H9 (cell line): ENCODE data around the gene TNFSF8. TPM values are rescaled to one million over a fixed set of nuclear protein-coding genes. Genes with fewer than 3 reads are reported as not detected.

Experiments used
- DNase-seq: peaks from one replicate; pipeline ENCODE4 v3.0.0-alpha.2; 2017
- H2AFZ ChIP-seq: one replicate; pipeline ENCODE4 v1.6.1; 2013; ENCODE audit warnings: mild to moderate bottlenecking, low read length, control low read depth, moderate library complexity
- H2AK5ac ChIP-seq: 2 replicates; pipeline ENCODE4 v1.6.1; 2013; ENCODE audit warnings: low read length, control low read depth, mixed read lengths; ENCODE audit not compliant: insufficient read length
- H2BK120ac ChIP-seq: one replicate; pipeline ENCODE4 v1.6.1; 2013; ENCODE audit warnings: low read depth, mild to moderate bottlenecking, low read length, control low read depth, inconsistent platforms; ENCODE audit not compliant: poor library complexity, severe bottlenecking
- H2BK12ac ChIP-seq: 2 replicates; pipeline ENCODE4 v1.6.1; 2013; ENCODE audit warnings: low read length, control low read depth, mixed read lengths, low read depth; ENCODE audit not compliant: insufficient read length
- H2BK15ac ChIP-seq: 2 replicates; pipeline ENCODE4 v1.6.1; 2013; ENCODE audit warnings: low read depth, low read length, control low read depth
- H2BK20ac ChIP-seq: one replicate; pipeline ENCODE4 v1.6.1; 2013; ENCODE audit warnings: low read depth, mild to moderate bottlenecking, low read length, control low read depth, inconsistent platforms; ENCODE audit not compliant: poor library complexity, severe bottlenecking
- H2BK5ac ChIP-seq: 2 replicates; pipeline ENCODE4 v1.6.1; 2013; ENCODE audit warnings: low read length, control low read depth, mixed read lengths; ENCODE audit not compliant: insufficient read length
- H3K14ac ChIP-seq: 2 replicates; pipeline ENCODE4 v1.6.1; 2013; ENCODE audit warnings: low read length, control low read depth; ENCODE audit not compliant: insufficient read depth
- H3K18ac ChIP-seq: 2 replicates; pipeline ENCODE4 v1.6.1; 2013; ENCODE audit warnings: low read depth, mild to moderate bottlenecking, mixed read lengths, low read length, control low read depth; ENCODE audit not compliant: insufficient read length
- H3K23ac ChIP-seq: 2 replicates; pipeline ENCODE4 v1.6.1; 2013; ENCODE audit warnings: low read length, control low read depth, mixed read lengths, low read depth; ENCODE audit not compliant: insufficient read length
- H3K23me2 ChIP-seq: 2 replicates; pipeline ENCODE4 v1.6.1; 2013; ENCODE audit warnings: low read depth, mild to moderate bottlenecking, mixed read lengths, low read length, control low read depth; ENCODE audit not compliant: insufficient read length, poor library complexity, severe bottlenecking
- H3K27ac ChIP-seq: 2 replicates; pipeline ENCODE4 v1.5.1; 2013; ENCODE audit warnings: low read length, control low read depth, mixed read lengths, low read depth; ENCODE audit not compliant: insufficient read length
- H3K27me3 ChIP-seq: 2 replicates; pipeline ENCODE4 v1.6.1; 2013; ENCODE audit warnings: low read length, control low read depth, inconsistent platforms; ENCODE audit not compliant: insufficient read depth
- H3K4ac ChIP-seq: 2 replicates; pipeline ENCODE4 v1.6.1; 2013; ENCODE audit warnings: low read depth, mild to moderate bottlenecking, control low read depth, inconsistent platforms, low read length, moderate library complexity
- H3K4me1 ChIP-seq: 2 replicates; pipeline ENCODE4 v1.6.1; 2013; ENCODE audit warnings: low read length, control low read depth, inconsistent platforms; ENCODE audit not compliant: insufficient read depth
- H3K4me2 ChIP-seq: 2 replicates; pipeline ENCODE4 v1.6.1; 2013; ENCODE audit warnings: low read length, control low read depth, mixed read lengths; ENCODE audit not compliant: insufficient read length, insufficient read depth
- H3K56ac ChIP-seq: 2 replicates; pipeline ENCODE4 v1.6.1; 2013; ENCODE audit warnings: low read depth, mild to moderate bottlenecking, mixed read lengths, low read length, control low read depth; ENCODE audit not compliant: insufficient read length
- H3K79me1 ChIP-seq: 2 replicates; pipeline ENCODE4 v1.6.1; 2013; ENCODE audit warnings: low read depth, mild to moderate bottlenecking, moderate library complexity, low read length, control low read depth, inconsistent platforms; ENCODE audit not compliant: insufficient read depth, poor library complexity, severe bottlenecking
- H3K79me2 ChIP-seq: 2 replicates; pipeline ENCODE4 v1.6.1; 2013; ENCODE audit warnings: low read length, control low read depth, inconsistent platforms; ENCODE audit not compliant: insufficient read depth
- H3K9ac ChIP-seq: 2 replicates; pipeline ENCODE4 v1.6.1; 2013; ENCODE audit warnings: low read length, control low read depth, mixed read lengths; ENCODE audit not compliant: insufficient read length; ENCODE audit errors: extremely low read depth
- H3K9me3 ChIP-seq: one replicate; pipeline ENCODE4 v1.6.1; 2013; ENCODE audit warnings: low read depth, low read length, inconsistent platforms; ENCODE audit not compliant: control insufficient read depth
- H3T11ph ChIP-seq: one replicate; pipeline ENCODE4 v1.6.1; 2013; ENCODE audit warnings: mild to moderate bottlenecking, low read length, control low read depth, inconsistent platforms
- H4K20me1 ChIP-seq: one replicate; pipeline ENCODE4 v1.6.1; 2013; ENCODE audit not compliant: control insufficient read depth, insufficient read length, insufficient read depth
- H4K5ac ChIP-seq: 2 replicates; pipeline ENCODE4 v1.6.1; 2013; ENCODE audit warnings: low read depth, mild to moderate bottlenecking, mixed read lengths, low read length, control low read depth; ENCODE audit not compliant: insufficient read length
- H4K8ac ChIP-seq: replicated peaks from 2 replicates; pipeline ENCODE4 v1.6.1; 2013; ENCODE audit warnings: low read length, control low read depth, mixed read lengths, low read depth; ENCODE audit not compliant: insufficient read length
- H4K91ac ChIP-seq: 2 replicates; pipeline ENCODE4 v1.6.1; 2013; ENCODE audit warnings: low read depth, mild to moderate bottlenecking, moderate library complexity, mixed read lengths, low read length, control low read depth; ENCODE audit not compliant: insufficient read length
- H3K27ac Mint-ChIP-seq, 3 experiments: 2 replicates in 2 of 3; 3 replicates in 1 of 3; pipeline ENCODE4 v1.8.0; 2020 to 2021; ENCODE audit warnings: mixed read lengths in 3 of 3, mild to moderate bottlenecking in 1 of 3, moderate library complexity in 1 of 3
- H3K27me3 Mint-ChIP-seq: 2 replicates; pipeline ENCODE4 v1.8.0; 2021; ENCODE audit warnings: low read depth, mild to moderate bottlenecking, moderate library complexity, mixed read lengths
- H3K36me3 Mint-ChIP-seq, 3 experiments: 2 replicates in 2 of 3; 3 replicates in 1 of 3; pipeline ENCODE4 v1.8.0; 2020 to 2021; ENCODE audit warnings: low read depth in 3 of 3, mixed read lengths in 3 of 3; ENCODE audit not compliant: insufficient read depth in 1 of 3
- H3K4me1 Mint-ChIP-seq, 2 experiments: 2 replicates each; pipeline ENCODE4 v1.8.0; 2020; ENCODE audit warnings: mixed read lengths in 2 of 2
- H3K4me3 Mint-ChIP-seq, 2 experiments: 2 replicates in 1 of 2; 3 replicates in 1 of 2; pipeline ENCODE4 v1.8.0; 2020 to 2021; ENCODE audit warnings: mild to moderate bottlenecking in 2 of 2, mixed read lengths in 2 of 2, moderate library complexity in 1 of 2
- H3K9me3 Mint-ChIP-seq, 2 experiments: 2 replicates in 1 of 2; 3 replicates in 1 of 2; pipeline ENCODE4 v1.8.0; 2020; ENCODE audit warnings: mild to moderate bottlenecking in 2 of 2, mixed read lengths in 2 of 2, moderate library complexity in 1 of 2
- total RNA-seq: library from RNA; stranded (reverse); gene quantifications from 2 replicates; pipeline ENCODE4 v1.2.1, GENCODE V29; 2021
- TF ChIP-seq, protein P1 (sequence below): fragments of 200-600 bp; sonication (generic); conservative IDR thresholded peaks from 3 replicates; pipeline ENCODE4 v1.8.0; 2021; ENCODE audit warnings: antibody characterized with exemption, mild to moderate bottlenecking

TNFSF8 gene
- total RNA-seq, 1 experiment from 2014 or later: not detected

DNA sequence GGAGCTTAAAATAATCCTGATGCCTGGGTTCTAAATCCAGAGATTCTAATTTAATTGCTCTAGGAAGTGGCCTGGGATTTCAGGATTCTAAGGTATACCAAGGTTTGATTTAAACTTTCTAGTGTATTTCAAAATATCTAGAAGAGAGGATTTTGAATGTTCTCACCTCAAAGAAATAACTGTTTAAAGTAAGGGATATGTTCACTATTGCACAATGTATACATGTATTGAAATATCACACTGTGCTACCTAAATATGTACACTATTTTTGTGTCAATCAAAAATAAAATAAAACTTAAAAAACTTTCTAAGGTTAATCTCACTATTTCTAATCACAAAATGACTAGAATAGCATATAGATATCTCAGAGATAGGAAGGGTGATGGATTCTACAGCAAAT, 34.0 kb downstream of the TNFSF8 start:
- H2BK12ac ChIP-seq: no peak overlapping the region
- H3K27me3 Mint-ChIP-seq: peaks cover 4% of the 10 kb centered on the region
- no peaks in the 10 kb centered on the region for H3K36me3 Mint-ChIP-seq
- no peaks in the 10 kb centered on the region for H3K23me2 ChIP-seq
- no peak overlapping the region for H3K23ac ChIP-seq
- peaks cover 4 to 14% of the 10 kb centered on the region in 2 experiments; a peak in 2 of 4 replicates for H3K4me1 Mint-ChIP-seq
- H3K27me3 ChIP-seq: no peaks in the 10 kb centered on the region; the same call in 1 of the 2 replicates
- no peak overlapping the region for H3K9ac ChIP-seq
- DNase-seq: no peak
- H3K79me1 ChIP-seq: no peaks in the 10 kb centered on the region
- H2BK15ac ChIP-seq: no peak overlapping the region
- no peaks in the 10 kb centered on the region for H3K9me3 ChIP-seq
- H3K18ac ChIP-seq: no peak overlapping the region
- no peak overlapping the region for H3T11ph ChIP-seq
- H3K4me1 ChIP-seq: peaks cover 8% of the 10 kb centered on the region; the same call in 1 of the 2 replicates
- no peak overlapping the region for H2BK120ac ChIP-seq
- H3K79me2 ChIP-seq: no peaks in the 10 kb centered on the region
- H4K91ac ChIP-seq: no peak overlapping the region
- H3K4ac ChIP-seq: no peak overlapping the region
- H4K5ac ChIP-seq: no peak overlapping the region
- no peak overlapping the region for H2AK5ac ChIP-seq
- no peak overlapping the region for H3K4me2 ChIP-seq
- H2BK20ac ChIP-seq: no peak overlapping the region
- H4K20me1 ChIP-seq: no peaks in the 10 kb centered on the region
- no peaks in the 10 kb centered on the region for H3K9me3 Mint-ChIP-seq
- no peak overlapping the region for H4K8ac ChIP-seq
- no peak overlapping the region for H3K4me3 Mint-ChIP-seq
- TF ChIP-seq, protein P1, sequence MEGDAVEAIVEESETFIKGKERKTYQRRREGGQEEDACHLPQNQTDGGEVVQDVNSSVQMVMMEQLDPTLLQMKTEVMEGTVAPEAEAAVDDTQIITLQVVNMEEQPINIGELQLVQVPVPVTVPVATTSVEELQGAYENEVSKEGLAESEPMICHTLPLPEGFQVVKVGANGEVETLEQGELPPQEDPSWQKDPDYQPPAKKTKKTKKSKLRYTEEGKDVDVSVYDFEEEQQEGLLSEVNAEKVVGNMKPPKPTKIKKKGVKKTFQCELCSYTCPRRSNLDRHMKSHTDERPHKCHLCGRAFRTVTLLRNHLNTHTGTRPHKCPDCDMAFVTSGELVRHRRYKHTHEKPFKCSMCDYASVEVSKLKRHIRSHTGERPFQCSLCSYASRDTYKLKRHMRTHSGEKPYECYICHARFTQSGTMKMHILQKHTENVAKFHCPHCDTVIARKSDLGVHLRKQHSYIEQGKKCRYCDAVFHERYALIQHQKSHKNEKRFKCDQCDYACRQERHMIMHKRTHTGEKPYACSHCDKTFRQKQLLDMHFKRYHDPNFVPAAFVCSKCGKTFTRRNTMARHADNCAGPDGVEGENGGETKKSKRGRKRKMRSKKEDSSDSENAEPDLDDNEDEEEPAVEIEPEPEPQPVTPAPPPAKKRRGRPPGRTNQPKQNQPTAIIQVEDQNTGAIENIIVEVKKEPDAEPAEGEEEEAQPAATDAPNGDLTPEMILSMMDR: no peak
- H3K14ac ChIP-seq: no peak overlapping the region
- H3K27ac Mint-ChIP-seq: no peak overlapping the region
- H2AFZ ChIP-seq: no peak overlapping the region
- no peak overlapping the region for H2BK5ac ChIP-seq
- no peak overlapping the region for H3K27ac ChIP-seq
- no peak overlapping the region for H3K56ac ChIP-seq
